ELF-1 (cell line): Measurements from ENCODE around the gene ERFL.

Experiments used
- DNase-seq: peaks from one replicate; pipeline ENCODE4 v3.0.0-alpha.2; 2016; ENCODE audit warnings: low read depth, low spot score

ERFL gene

GRCh38 chr19:41859618-41860418 lies 68.4 kb downstream of the ERFL start, which contains the start of gene RPS19:
Gene RPS19 (plus strand): TSS chr19:41860255. CDS start chr19:41860775, 520 bp downstream.
- DNase-seq, result peak; percentile 100

GRCh38 chr19:41859213-41859617 lies 69.0 kb downstream of the ERFL start:
- DNase-seq, result no peak
